Embryonic facial prominence (tissue), 1 donor: ENCODE results near the gene CTIF.
"Not testable (repeated sequence)": the region's sequence is repeated elsewhere in the genome, so short reads cannot be mapped to it uniquely, and the experiment has no call there.

Experiments used
- DNase-seq: peaks from one replicate; pipeline ENCODE4 v3.0.0-alpha.2; 2016; ENCODE audit errors: extremely low spot score

Gene CTIF

DNA sequence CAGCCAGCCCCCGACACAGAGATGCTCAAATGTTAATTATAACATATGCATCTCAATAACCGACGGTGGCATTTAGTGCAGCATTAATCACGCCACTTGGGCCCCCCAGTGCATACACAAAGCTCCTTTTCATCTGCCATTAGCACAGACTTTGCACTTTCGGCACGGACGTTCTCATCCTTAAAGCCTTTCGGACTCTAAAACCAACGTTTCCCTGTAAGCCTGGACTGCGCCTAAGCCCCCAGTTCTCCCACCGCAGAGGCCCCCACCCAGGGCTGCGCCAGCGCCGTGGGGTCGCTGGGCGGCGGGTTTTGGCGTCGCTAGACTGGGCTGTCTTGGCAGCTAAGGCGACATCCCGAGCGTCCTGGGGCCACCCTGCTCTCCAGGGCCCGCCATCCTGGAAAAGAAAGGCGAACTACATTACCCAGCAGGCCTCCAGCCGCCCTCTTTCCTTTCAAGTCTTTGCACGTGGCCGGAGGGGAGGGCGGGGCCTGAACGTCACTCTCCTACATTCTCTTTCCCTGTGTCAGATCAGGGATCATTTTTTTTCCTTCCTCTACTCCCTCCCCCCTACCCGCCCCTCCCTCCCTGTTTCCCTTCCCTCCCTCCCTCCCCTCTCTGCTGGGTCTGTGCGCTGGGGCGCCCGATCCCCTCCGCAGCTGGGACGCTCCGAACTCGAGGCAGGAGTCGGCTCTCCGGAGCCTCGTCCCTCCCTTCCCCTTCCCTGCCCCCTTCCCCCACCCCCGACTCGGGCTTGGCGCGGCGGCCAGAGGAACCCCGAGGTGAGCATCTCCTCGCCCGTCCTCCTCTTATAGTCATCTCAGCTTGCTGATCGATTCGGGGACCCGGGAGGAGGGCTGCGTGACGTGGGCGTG lies at the start of gene CTIF:
Gene CTIF (plus strand): TSS at position 501 of the 875 bp plus-strand sequence. CDS start 80,535 bp downstream, outside the sequence.
- DNase-seq, result peak; percentile 95

DNA sequence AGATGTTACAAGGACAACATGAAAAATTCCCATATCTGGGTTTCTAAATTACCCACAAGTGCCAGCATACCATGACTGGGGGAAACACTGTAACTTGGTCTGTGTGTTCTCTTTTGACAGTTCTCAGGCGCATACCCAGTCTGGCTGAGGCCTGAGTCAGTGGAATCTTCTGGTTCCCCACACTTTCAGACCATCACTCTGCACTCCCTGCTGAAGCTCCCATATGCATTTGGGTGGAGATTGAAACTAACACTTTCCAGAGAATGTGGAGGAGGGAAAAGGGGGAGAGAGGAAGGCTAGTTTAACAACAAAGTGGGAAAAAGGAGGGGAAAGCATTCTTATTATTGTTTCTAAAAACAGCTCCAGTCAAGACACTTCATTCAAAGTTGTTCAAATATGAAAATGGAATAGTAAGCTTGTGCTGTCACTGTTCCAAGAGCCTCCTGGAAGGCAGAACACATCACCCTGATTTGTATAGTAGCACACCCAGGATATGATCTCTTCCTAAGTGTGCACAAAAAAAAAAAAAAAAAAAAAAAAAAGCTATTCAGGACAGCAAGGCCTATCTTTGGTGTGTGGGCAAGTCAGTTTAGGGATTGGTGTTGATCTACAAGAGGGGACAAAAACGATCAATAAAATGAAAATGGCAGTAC lies 48.1 kb upstream of the CTIF start:
- no peak for DNase-seq

DNA sequence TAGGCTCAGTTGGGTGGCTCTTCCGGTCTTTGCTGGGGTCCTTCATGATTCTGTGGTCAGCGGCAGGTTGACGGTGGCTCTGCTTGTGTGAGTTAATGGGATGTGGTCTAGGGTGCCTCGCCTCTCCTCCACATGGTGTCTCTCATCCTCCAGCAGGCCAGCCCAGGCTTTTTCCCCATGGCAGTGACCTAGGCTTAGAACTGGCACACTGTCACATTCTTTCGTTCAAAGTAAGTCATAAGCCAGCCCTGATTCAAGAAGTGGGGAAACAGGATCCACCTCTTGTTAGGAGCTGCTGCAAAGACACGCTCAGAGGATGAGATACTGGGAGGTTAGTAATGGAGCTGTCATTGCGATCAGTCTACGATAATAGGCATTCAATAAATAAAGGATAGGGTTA lies 46.0 kb upstream of the CTIF start:
- no peak for DNase-seq

DNA sequence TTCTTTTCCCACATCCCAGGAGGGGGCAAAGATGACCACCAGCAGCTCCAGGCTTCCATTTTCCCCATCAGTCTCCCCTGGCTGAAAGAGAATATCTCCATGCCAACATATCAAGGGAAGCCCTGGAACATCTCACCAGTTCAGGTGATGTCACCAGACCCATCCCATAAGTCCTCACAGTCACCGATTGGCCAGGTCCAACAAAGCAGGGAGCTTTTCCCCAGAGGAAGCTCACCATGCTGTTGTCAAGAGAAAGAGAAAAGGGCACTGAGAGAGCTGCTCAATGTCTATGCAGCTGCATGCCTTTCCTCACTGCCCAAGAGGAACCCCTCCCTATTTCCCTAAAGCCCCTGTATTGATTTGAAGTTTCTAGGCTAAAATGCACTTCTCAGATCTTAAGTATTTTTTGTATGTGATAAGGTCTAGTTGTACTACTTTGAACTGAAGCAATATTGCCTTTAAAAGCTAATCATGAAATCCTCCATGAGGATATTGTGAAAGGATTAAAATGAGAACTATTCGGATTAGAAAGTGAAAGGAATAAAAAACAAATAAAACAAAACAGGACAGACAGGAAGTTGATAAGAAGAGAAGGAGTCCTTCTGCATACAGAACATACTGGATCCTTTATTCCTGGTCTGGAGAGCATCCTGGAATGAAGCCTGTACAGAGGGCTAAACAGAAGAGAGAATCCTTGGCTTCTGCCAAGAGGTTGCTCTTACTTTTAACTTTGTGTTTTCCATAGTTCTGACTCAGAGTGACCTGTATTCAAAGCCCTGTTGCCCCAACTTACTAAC lies 45.2 kb upstream of the CTIF start:
- no peak for DNase-seq

DNA sequence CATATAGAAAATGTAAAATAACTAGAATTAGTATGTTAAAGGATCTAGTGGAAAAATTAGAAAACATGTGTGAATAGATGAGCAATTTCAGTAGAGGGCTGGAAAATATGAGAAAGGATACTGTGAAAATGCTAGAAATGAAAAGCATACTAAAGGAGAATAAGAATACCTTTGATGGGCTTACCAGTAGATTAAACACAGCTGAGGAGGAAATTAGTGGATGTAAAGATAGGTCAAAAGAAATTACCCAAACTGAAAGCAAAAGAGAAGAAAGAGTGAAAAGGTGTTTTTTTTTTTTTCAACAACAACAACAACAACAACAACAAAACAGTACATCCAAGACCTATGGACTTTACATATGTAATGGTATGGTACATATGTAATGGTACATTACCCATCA lies 41.0 kb upstream of the CTIF start:
- DNase-seq, result no peak

DNA sequence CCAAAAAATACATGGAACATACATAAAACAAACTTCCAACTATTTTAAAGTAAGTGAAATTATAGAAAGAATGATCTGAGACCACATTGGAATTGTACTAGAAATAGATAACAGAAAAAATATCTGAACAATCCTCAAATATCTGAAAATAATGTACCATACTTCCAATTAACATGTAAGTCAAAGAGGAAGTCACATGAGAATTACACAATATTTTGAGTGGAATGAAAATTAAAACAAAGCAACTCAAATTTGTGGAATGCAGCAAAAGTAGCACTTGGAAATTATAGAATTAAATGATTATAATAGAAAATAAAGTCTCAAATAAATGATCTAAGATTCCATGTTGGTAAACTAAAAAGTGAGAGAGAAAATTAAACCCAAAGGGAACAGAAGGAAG lies 38.3 kb upstream of the CTIF start:
- no peak for DNase-seq

DNA sequence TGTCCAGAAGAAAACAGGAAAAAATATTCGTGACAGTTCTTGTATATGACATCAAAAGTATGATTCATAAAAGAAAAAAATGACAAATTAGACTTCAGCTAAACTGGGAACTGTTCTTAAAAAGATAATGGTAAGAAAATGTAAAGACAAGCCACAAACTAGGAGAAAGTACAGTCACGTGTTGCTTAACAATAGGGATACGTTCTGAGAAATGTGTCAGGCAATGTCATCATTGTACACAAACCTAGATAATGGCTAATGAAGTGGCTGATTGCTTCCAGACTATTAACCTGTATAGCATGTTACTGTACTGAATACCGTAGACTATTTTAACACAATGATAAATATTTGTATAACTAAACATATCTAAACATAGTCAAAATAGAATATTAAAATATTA lies 35.9 kb upstream of the CTIF start:
- no peak for DNase-seq

DNA sequence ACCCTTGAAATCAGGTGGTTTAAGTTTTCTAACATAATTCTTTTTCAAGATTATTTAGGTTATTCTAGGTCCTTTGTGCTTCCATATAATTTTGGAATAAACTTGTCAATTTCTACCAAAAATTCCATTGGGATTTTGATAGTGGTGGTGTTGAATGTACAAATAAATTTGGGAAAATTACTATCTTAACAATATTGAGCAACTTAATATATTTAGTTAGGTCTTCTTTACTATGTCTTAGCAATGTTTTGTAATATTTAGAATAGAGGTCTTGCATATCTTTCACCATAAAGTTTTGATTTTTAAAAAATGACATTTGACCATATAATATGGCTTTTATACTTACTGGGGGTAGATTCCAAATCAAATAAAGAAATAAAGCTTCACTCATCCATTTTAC lies 34.0 kb upstream of the CTIF start:
- DNase-seq, result no peak

DNA sequence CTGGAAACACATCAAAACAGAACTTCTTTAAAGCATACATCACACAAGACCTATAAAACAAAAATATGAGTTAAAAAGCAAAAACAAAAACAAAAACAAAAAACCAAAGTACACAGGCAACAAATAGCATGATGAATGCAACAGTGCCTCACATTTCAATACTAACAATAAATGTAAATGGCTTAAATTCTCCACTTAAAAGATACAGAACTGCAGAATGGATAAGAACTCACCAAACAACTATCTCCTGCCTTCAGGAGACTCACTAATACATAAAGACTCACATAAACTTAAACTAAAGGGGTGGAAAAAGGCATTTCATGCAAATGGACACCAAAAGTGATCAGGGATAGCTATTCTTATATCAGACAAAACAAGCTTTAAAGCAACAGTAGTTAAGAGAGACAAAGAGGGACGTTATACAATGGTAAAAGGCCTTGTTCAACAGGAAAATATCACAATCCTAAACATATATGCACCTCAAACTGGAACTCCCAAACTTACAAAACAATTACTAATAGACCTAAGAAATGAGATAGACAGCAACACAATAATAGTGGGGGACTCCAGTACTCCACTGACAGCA lies 31.8 kb upstream of the CTIF start:
- DNase-seq, result not testable (repeated sequence)

DNA sequence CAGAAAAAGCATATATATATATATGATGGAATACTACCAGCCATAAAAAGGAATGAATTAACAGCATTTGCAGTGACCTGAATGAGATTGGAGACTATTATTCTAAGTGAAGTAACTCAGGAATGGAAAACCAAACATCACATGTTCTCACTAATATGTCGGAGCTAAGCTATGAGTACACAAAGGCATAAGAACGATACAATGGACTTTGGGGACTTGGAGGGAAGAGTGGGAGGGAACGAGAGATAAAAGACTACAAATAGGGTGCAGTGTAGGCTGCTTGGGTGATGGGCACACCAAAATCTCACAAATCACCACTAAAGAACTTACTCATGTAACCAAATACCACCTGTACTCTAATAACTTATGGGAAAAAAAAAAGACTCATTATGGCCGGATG lies 26.3 kb upstream of the CTIF start:
- DNase-seq, result not testable (repeated sequence)

DNA sequence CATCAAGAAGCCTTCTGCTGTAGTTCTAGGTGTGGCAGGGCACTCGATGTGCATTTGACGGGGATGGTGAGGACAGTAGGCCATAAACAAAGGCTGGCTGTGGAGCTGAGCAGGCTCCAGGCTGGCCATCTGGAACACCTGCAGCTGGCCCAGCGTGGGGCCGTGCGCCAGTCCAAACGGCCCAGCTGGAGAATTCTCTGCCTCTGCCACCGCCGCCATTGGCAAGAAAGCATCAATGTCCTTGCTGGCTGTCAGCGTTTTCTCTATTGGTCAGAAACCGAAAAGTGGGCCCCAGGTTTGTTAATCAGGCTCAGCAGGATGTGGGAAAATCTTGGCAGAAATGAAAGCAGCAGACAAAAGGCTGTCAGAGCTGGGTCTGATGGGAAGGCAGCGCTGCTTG lies 24.0 kb upstream of the CTIF start:
- no peak for DNase-seq

DNA sequence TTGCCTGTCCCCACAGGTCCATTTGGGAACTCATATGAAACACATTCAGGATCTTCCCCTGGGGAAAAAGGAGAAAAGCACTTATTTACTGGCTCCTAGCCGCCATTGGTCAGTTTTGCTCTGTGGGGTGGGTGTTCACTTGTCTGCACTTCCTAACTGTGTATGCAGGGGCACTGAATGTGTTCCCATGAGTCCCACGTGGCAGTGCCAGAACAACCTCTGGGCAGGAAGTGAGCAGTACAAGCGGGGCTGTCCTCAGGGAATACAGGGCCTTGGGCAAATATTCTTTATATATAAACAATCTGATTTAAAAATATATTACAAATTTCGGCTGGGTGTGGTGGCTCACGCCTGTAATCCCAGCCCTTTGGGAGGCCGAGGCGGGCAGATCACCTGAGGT lies 21.8 kb upstream of the CTIF start:
- DNase-seq, result no peak

DNA sequence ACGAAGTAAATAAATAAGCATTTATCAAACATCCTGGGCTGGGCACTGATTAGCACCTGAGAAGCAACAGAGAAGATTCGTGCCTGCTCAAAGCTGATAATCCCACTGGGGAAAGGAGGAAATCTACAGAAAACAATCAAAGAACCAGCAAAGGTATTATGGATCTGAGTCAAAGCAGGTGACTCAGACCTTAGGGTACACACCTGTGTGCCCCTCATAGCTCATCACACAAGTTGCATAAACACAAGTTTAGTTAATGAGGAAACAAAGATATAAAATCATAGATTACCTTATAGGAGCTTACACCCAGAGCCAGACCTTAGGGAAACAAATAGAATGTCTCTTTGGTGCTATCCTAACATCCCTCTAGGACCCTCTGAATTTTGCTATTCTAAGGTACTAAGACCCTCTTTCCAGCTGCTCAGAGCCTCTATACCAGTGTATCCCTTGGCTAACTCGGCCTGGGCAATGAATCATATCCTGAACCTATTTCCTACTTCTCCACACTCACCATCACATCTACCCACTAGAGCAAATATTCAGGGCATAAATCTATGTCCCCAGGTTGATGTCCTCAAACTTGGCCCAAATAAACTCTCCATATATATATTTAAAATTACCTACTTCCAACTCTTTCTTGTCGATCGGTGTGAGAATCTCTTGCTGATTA lies 19.3 kb upstream of the CTIF start:
- no peak for DNase-seq

DNA sequence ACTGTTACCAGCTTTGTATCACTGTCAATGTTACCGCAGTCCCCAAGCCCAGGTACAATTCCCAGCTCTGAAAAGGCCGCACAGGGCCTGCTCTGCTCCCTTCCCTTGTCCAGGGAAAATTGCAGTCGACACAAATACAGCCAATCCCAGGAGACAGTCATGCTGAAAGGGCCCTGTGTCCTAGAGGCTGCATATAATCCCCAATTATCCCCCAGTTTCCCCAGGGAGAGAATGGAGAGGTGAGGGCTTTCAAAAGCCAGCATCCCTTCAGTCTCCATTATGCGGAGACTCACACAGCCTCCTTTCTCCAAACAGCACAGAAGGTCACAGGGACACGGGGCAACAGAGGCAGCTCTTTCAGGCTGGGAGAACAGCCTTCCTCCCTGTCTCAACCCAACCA lies 17.1 kb upstream of the CTIF start:
- no peak for DNase-seq

DNA sequence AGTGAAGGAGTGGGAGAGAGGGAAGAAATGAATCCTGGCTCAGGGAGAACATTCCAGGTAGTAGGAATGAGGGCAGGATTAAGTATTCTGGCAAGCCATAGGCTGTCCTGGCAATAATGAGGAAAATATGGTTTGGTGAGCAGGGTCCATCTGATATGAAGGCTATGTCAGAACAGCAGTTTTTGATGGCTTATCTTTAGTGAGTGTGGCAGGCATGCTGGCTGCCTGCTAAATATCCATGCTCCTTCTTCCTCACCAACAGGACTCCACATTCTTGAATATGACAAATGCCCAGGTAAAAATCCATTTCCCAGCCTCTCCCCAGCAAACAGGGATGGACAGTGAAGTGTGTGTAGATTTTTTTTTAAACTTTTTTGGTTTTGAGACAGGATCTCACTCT lies 13.2 kb upstream of the CTIF start:
- DNase-seq, result no peak

DNA sequence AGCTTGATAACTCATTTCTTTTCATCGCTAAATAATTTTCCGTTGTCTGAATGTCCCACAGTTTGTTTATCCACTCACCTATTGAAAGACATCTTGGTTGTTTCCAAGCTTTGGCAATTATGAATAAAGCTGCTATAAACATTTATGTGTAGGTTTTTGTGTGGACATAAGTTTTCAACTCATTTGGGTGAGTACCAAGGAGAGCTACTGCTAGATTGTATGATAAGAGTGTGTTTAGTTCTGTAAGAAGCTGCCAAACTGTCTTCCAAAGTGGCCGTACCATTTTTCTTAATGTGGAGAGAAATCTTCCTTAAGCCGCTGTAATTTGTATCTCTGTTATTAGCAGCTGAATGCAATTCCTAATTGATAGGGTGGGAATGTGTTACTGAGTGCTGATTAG lies 11.4 kb upstream of the CTIF start:
- no peak for DNase-seq

DNA sequence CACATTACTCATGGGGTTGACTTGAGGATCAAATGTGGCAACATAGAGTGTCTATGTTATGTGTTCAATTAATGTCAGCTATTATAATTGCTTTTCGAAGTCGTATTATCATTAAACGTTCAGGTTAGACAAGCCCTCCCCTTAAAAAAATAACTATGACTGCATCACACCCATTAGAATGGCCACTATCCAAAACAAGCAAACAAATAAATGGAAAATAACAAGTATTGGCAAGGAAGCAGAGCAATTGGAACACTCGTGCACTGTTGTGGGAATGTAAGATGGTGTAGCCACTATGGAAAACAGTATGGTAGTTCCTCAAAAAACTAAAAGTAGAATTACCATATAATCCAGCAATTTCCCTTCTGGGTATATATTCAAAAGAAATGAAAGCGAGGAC lies 10.0 kb upstream of the CTIF start:
- no peak for DNase-seq

DNA sequence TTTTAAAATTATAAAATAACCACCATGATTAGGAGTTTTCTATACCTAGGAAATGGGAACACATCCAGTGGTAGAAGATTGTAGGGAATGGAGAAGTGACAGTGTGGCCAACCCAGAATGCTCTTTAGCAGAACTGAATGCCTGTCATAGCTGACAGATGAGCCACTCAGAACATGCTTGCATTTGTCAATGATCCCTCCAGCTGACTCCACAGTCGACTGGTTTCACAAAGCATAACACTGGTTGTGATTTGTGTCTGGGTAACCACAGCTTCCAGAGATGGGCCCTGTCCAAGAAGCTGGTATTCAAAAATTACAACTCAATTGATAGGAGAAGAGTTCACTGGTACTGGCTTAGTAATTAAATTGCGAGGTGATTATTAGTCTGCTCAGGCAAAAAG lies 9.0 kb upstream of the CTIF start:
- DNase-seq, result no peak

DNA sequence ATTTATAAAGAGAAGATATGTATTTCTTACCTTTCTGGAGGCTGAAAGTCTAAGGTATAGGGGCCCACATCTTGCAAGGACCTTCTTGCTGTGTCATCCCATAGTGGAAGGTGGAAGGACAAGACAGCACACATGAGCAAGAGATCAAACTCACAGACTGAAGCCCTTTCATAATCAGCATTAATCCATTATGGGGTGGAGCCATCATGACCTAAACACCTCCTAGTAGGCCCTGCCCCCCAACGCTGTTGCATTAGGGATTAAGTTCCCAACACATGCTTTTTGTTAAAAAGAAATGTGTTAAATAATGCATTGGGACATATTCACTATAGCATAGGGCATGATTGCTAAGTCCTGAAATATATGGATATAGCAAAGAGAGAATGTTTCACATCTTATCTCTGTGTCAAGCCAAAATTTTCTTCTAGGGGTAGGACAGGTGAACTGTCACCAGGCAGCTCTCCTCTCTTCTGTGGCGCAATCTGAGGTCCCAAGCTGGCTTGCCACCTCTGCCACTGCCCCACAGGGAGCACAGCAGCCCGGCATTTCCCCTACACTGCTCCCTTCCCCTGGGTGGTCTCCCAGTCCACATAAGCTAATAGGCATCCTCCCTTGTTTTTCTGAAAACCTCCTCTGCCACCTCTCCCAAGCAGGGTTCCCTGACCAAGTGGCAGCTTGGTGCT lies 8.3 kb upstream of the CTIF start:
- no peak for DNase-seq

DNA sequence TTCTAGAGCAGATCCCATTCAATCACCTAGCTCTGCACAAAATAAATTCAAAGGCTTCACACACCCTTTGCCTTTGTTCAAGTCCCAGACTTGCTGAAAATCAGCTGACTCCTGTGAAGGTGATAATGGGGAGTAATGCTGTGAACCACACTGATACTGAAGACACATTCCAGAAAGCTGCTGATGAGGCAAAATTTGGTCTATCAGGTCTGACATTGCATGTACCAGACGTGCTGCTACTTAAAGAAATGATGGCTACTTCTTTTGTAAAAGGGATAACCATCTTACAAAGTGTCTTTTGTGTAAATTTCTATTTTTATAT lies 7.8 kb upstream of the CTIF start:
- DNase-seq, result no peak

DNA sequence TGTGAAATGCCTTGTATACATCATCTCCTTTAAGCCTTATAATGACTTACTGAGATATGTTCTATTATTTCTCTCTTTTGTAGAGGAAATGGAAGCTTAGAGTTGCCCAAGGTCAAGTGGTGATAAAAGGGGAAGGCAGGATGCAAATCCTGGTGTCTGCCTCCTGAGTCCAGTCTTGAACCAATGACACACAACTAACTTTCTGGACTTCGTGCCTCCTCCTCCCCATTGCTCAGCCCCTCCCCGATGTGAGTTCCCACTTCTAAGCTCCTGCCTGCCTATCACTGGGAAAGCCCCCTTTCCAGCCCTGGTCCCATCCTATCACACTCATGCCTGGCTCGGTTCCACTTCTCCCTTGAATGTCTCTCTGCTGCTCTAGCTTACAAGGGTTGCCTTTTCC lies 6.9 kb upstream of the CTIF start:
- no peak for DNase-seq
